Measurements from ENCODE around the gene LIN54. TPM values are rescaled to one million over a fixed set of nuclear protein-coding genes. Genes with fewer than 3 reads are reported as not detected.

LIN54 gene
- total and polyA plus RNA-seq, 9 of the 15 experiments (the other 6 are each of a cell fraction or from before 2014, with no cell fraction given): 2.2 to 22.5 (median 15.8) TPM

- TF ChIP-seq, protein P1, sequence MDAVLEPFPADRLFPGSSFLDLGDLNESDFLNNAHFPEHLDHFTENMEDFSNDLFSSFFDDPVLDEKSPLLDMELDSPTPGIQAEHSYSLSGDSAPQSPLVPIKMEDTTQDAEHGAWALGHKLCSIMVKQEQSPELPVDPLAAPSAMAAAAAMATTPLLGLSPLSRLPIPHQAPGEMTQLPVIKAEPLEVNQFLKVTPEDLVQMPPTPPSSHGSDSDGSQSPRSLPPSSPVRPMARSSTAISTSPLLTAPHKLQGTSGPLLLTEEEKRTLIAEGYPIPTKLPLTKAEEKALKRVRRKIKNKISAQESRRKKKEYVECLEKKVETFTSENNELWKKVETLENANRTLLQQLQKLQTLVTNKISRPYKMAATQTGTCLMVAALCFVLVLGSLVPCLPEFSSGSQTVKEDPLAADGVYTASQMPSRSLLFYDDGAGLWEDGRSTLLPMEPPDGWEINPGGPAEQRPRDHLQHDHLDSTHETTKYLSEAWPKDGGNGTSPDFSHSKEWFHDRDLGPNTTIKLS (IDR thresholded peaks at IDR 0.05; ENCODE audit: borderline replicate concordance, low read depth): peak; percentile 100
- peak; percentile 42 for TF ChIP-seq TCF3 (CRISPR knock-in tag; IDR thresholded peaks at IDR 0.05)
- TF ChIP-seq MGA (IDR thresholded peaks at IDR 0.05): peak; percentile 61
- TF ChIP-seq ATF7 (IDR thresholded peaks at IDR 0.05): peak; percentile 78
- TF ChIP-seq NR3C1 (CRISPR knock-in tag; IDR thresholded peaks at IDR 0.05): no peak
- peak; percentile 97 for TF ChIP-seq GABPA (tag; conservative IDR thresholded peaks at IDR 0.05; ENCODE audit: low read depth)
- peak; percentile 98 for TF ChIP-seq KLF6 (CRISPR knock-in tag; IDR thresholded peaks at IDR 0.05; ENCODE audit: borderline replicate concordance)
- TF ChIP-seq GTF2F1 (IDR thresholded peaks at IDR 0.05; ENCODE audit: low read depth, low read length): 0 out of 2 replicates have a peak, but pooled peaks have one; percentile 26
- TF ChIP-seq, protein P2, sequence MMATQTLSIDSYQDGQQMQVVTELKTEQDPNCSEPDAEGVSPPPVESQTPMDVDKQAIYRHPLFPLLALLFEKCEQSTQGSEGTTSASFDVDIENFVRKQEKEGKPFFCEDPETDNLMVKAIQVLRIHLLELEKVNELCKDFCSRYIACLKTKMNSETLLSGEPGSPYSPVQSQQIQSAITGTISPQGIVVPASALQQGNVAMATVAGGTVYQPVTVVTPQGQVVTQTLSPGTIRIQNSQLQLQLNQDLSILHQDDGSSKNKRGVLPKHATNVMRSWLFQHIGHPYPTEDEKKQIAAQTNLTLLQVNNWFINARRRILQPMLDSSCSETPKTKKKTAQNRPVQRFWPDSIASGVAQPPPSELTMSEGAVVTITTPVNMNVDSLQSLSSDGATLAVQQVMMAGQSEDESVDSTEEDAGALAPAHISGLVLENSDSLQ (IDR thresholded peaks at IDR 0.05): peak; percentile 30; the same call in 1 of the 2 replicates
- TF ChIP-seq GABPB2 (CRISPR knock-in tag; conservative IDR thresholded peaks at IDR 0.05): no peak
- peak in 1 of 2 experiments; percentile 92; a peak in 2 of 4 replicates for TF ChIP-seq MLLT1 (IDR thresholded peaks at IDR 0.05)
Measured at GRCh38 chr4:82890901-82891706, 119.5 kb downstream of the LIN54 start, which contains the start of gene SEC31A (continued).
